K562 (cell line): ENCODE results near the gene LGSN. TPM values are rescaled to one million over a fixed set of nuclear protein-coding genes. Genes with fewer than 3 reads are reported as not detected.
"Not testable (repeated sequence)": the region's sequence is repeated elsewhere in the genome, so short reads cannot be mapped to it uniquely, and the experiment has no call there.

ENCODE experiments used
- ATAC-seq: fragments of 200-7000 bp; cut with Tn5 transposase; 3 replicates; pipeline ENCODE4 v1.9.1; 2020; ENCODE audit warnings: moderate library complexity
- BruUV-seq: library from RNA; stranded (reverse); fragments of 400-500 nt; replicated peaks from 2 replicates; lab custom pipeline; 2021; lab: Mats Ljungman, UMichigan
- CTCF ChIA-PET: fragments of 300-600 bp; formaldehyde crosslinking; extraction: SDS; loops from one replicate; lab custom pipeline; 2021; ENCODE audit warnings: low intra/inter-chr PET ratio; lab: Yijun Ruan, JAX
- POLR2A ChIA-PET: fragments of 300-600, 350-650 bp; sonication (Branson Sonifier 250); formaldehyde crosslinking; extraction: SDS; loops from one replicate; lab custom pipeline; 2021; ENCODE audit warnings: antibody characterized with exemption, inconsistent platforms; lab: Yijun Ruan, JAX
- DNase-seq, 4 experiments: peaks; one replicate each; pipeline versions ENCODE4 v3.0.0 to v3.0.0-alpha.2; 2011 to 2018; ENCODE audit warnings: low spot score in 3 of 4, mixed read lengths in 3 of 4; ENCODE audit errors: extremely low read depth in 1 of 4
- FAIRE-seq: peaks from 2 replicates; lab custom pipeline; 2011; peaks lifted over from hg19 to GRCh38; lab: Jason Lieb, UNC
- H2AFZ ChIP-seq: 2 replicates; pipeline ENCODE4 v1.6.0; 2011; ENCODE audit warnings: low read depth, low read length, control low read depth, inconsistent platforms
- H3K27ac ChIP-seq: fragments of 200-600 bp; 3 replicates; pipeline ENCODE4 v1.8.0; 2011; ENCODE audit warnings: low read depth, mild to moderate bottlenecking, control low read depth, inconsistent platforms, low read length, moderate library complexity, mixed read lengths; ENCODE audit errors: extremely low read depth
- H3K27me3 ChIP-seq, 2 experiments: fragments of 300-600 bp in 1 of 2; 2 replicates in 1 of 2; 3 replicates in 1 of 2; pipeline versions ENCODE4 v1.6.0 to v1.8.0; 2011; ENCODE audit warnings: inconsistent platforms in 2 of 2, low read length in 2 of 2, mild to moderate bottlenecking in 1 of 2, mixed read lengths in 1 of 2, moderate library complexity in 1 of 2; ENCODE audit not compliant: control insufficient read depth in 2 of 2, insufficient read depth in 2 of 2
- H3K36me3 ChIP-seq: fragments of 300-600 bp; 3 replicates; pipeline ENCODE4 v1.8.0; 2011; ENCODE audit warnings: mild to moderate bottlenecking, low read length, inconsistent platforms; ENCODE audit not compliant: control insufficient read depth, insufficient read depth
- H3K4me1 ChIP-seq, 2 experiments: fragments of 200-600 bp in 1 of 2; replicated peaks in 1 of 2; 2 replicates in 1 of 2; 3 replicates in 1 of 2; pipeline versions ENCODE4 v1.5.1 to v1.8.0; 2011; ENCODE audit warnings: inconsistent platforms in 2 of 2, low read length in 2 of 2, mild to moderate bottlenecking in 1 of 2, mixed read lengths in 1 of 2, moderate library complexity in 1 of 2; ENCODE audit not compliant: control insufficient read depth in 2 of 2, insufficient read depth in 2 of 2
- H3K4me2 ChIP-seq: 2 replicates; pipeline ENCODE4 v1.6.1; 2011; ENCODE audit warnings: low read length, control low read depth, inconsistent platforms, mixed read lengths; ENCODE audit not compliant: insufficient read depth
- H3K4me3 ChIP-seq: fragments of 200-600 bp; sonication (generic), shearing (Covaris generic); 2 replicates; pipeline ENCODE4 v1.5.1; 2016; ENCODE audit warnings: control low read depth, inconsistent platforms
- H3K79me2 ChIP-seq: fragments of 200-600 bp; 3 replicates; pipeline ENCODE4 v1.8.0; 2011; ENCODE audit warnings: low read length, inconsistent platforms; ENCODE audit not compliant: control insufficient read depth, insufficient read depth
- H3K9ac ChIP-seq, 2 experiments: 2 replicates each; pipeline versions ENCODE4 v1.6.0 to v1.6.1; 2011; ENCODE audit warnings: low read depth in 2 of 2, low read length in 2 of 2, control low read depth in 1 of 2, inconsistent platforms in 1 of 2, mild to moderate bottlenecking in 1 of 2, mixed read lengths in 1 of 2; ENCODE audit not compliant: insufficient read depth in 1 of 2
- H3K9me1 ChIP-seq: one replicate; pipeline ENCODE4 v1.6.0; 2011; ENCODE audit warnings: inconsistent platforms, mild to moderate bottlenecking, low read length, moderate library complexity; ENCODE audit not compliant: control insufficient read depth, insufficient read depth
- H3K9me3 ChIP-seq: replicated peaks from 2 replicates; pipeline ENCODE4 v1.5.1; 2011; ENCODE audit warnings: low read depth, low read length, inconsistent platforms; ENCODE audit not compliant: control insufficient read depth, insufficient read depth
- H4K20me1 ChIP-seq: replicated peaks from 2 replicates; pipeline ENCODE4 v1.6.1; 2011; ENCODE audit warnings: low read length, inconsistent platforms, mixed read lengths; ENCODE audit not compliant: control insufficient read depth, insufficient read depth
- WGBS: fragments of 100-300 bp; shearing (Covaris generic); methylation state at CpG from one replicate; pipeline ENCODE4 v1.1.6; 2016; ENCODE audit warnings: low coverage, mixed read lengths; ENCODE audit not compliant: insufficient coverage; ENCODE audit errors: missing lambda C conversion rate; 5-methylcytosine and 5-hydroxymethylcytosine counted together
- in situ Hi-C: fragments of 300-500 bp; cut with MboI; formaldehyde crosslinking; loops from 4 replicates; pipeline ENCODE4 v1.15.0; 2018; ENCODE audit warnings: inconsistent platforms, mixed read lengths
- intact Hi-C: fragments of 100-400 bp; cut with micrococcal nuclease; formaldehyde crosslinking; loops from 2 replicates; pipeline ENCODE4 v1.14.2; 2022
- polyA plus RNA-seq, 8 experiments: library from polyadenylated mRNA; depleted of rRNA in 4 of 8; stranded (reverse) in 5 of 8; unstranded in 3 of 8; fragments of >200 nt; fragmentation: Nextera tagmentation in 2 of 8; fragmentation: Illumina TruSeq in 1 of 8; extraction: Ambion mirVana in 2 of 8; extraction: Trizol in 1 of 8; gene quantifications; 2 replicates each; pipeline versions ENCODE4 v1.2.1 to v1.2.3, GENCODE V29; 2011 to 2014; ENCODE audit warnings: inconsistent platforms in 1 of 8, missing spikeins in 1 of 8
- small RNA-seq: library from RNA; depleted of rRNA; stranded (forward); fragments of <200 nt; gene quantifications from one replicate; pipeline ENCODE3, GENCODE V24; 2014
- total RNA-seq, 7 experiments: library from RNA; depleted of rRNA in 6 of 7; stranded (reverse); fragments of >200 nt in 6 of 7; fragmentation: Illumina TruSeq in 2 of 7; extraction: Trizol in 2 of 7; gene quantifications; 2 replicates each; pipeline versions ENCODE4 v1.2.1 to v1.2.3, GENCODE V29; 2011 to 2021; ENCODE audit warnings: low replicate concordance in 1 of 7

LGSN gene
- total and polyA plus RNA-seq, 9 of the 15 experiments (the other 6 are each of a cell fraction or from before 2014, with no cell fraction given) = 0.01 TPM; not detected in 8

- intact Hi-C loops, H4K20me1 ChIP-seq, in situ Hi-C loops, H3K79me2 ChIP-seq, H3K36me3 ChIP-seq, H3K9me1 ChIP-seq, CTCF ChIA-PET, H3K9me3 ChIP-seq, DNase-seq, POLR2A ChIA-PET, H3K27ac ChIP-seq, H3K27me3 ChIP-seq, H3K4me3 ChIP-seq, H3K9ac ChIP-seq, H2AFZ ChIP-seq, ATAC-seq, H3K4me2 ChIP-seq, BruUV-seq, H3K4me1 ChIP-seq, FAIRE-seq: not testable (repeated sequence)
- WGBS = 1% methylated on average over 24 of the region's 32 CpGs
These were observed 91.6 kb downstream of the LGSN start for GRCh38 chr6:63227928-63228894.

GRCh38 chr6:63225987-63226386, 93.8 kb downstream of the LGSN start:
- FAIRE-seq, H3K79me2 ChIP-seq, H3K36me3 ChIP-seq, POLR2A ChIA-PET, H2AFZ ChIP-seq, H3K4me1 ChIP-seq, H3K27me3 ChIP-seq, H4K20me1 ChIP-seq, H3K9me1 ChIP-seq, BruUV-seq, H3K9me3 ChIP-seq, H3K27ac ChIP-seq, H3K9ac ChIP-seq, in situ Hi-C loops, CTCF ChIA-PET, DNase-seq, H3K4me3 ChIP-seq, ATAC-seq, H3K4me2 ChIP-seq, intact Hi-C loops: not testable (repeated sequence)
- 0% methylated on average over 4 of the region's 4 CpGs for WGBS

Small RNA genes within 50 kb of the gene (small RNA-seq; reads per million reads assigned to genes)
- not detected for gene SPTLC1P3

Other genes with a start within 250 kb of the LGSN start
- gene FKBP1C, start 108.5 kb downstream of the LGSN start, total RNA-seq (2014; rRNA removed) = not detected in 2 replicates
- 0.10 and 0.22 TPM in 2 replicates for gene FKBP1C, start 108.5 kb downstream of the LGSN start, total RNA-seq (2014; rRNA removed; fragmentation: Illumina TruSeq; extraction: Trizol)
- 0.15 TPM in 1 of 2 replicates, not detected in the other for gene FKBP1C, start 108.5 kb downstream of the LGSN start, total RNA-seq (2015; rRNA removed; fragmentation: Illumina TruSeq; extraction: Trizol)
- gene FKBP1C, start 108.5 kb downstream of the LGSN start, total RNA-seq (2021) = 0.29 TPM in 1 of 2 replicates, not detected in the other
- 1.3 and 2.7 TPM in 2 replicates for gene FKBP1C, start 108.5 kb downstream of the LGSN start, polyA plus RNA-seq (2011; rRNA removed)
- gene FKBP1C, start 108.5 kb downstream of the LGSN start, polyA plus RNA-seq (2014; fragmentation: Illumina TruSeq; extraction: Trizol) = 1.3 and 1.4 TPM in 2 replicates
- gene FKBP1C, start 108.5 kb downstream of the LGSN start, polyA plus RNA-seq (2014; fragmentation: Nextera tagmentation; extraction: Ambion mirVana) = under 1 TPM; 0.14 to 0.28 TPM
- gene FKBP1C, start 108.5 kb downstream of the LGSN start, polyA plus RNA-seq (2014; rRNA removed) = 0.23 TPM in 2 replicates